Lower lobe of right lung (tissue), 2 donors: Measurements from ENCODE around the gene NPRL2. TPM values are rescaled to one million over a fixed set of nuclear protein-coding genes. Genes with fewer than 3 reads are reported as not detected.

Experiments
- ATAC-seq, 2 donors: fragments of 200-7000 bp; cut with Tn5 transposase; one replicate each; pipeline ENCODE4 v1.9.1; 2020 to 2022; ENCODE audit warnings: mild to moderate bottlenecking in 2 of 2, moderate library complexity in 2 of 2
- DNase-seq: peaks from one replicate; pipeline ENCODE4 v3.0.0-alpha.2; 2020
- H3K27ac ChIP-seq: fragments of 200-600 bp; one replicate; pipeline ENCODE4 v1.8.0; 2022
- H3K27me3 ChIP-seq: fragments of 200-600 bp; one replicate; pipeline ENCODE4 v1.8.0; 2022; ENCODE audit warnings: low read depth
- H3K36me3 ChIP-seq: fragments of 200-600 bp; one replicate; pipeline ENCODE4 v1.8.0; 2022; ENCODE audit warnings: mild to moderate bottlenecking
- H3K4me1 ChIP-seq: fragments of 200-600 bp; one replicate; pipeline ENCODE4 v1.8.0; 2022
- H3K4me3 ChIP-seq: fragments of 200-600 bp; one replicate; pipeline ENCODE4 v1.8.0; 2022; ENCODE audit warnings: mild to moderate bottlenecking
- H3K9me3 ChIP-seq: fragments of 200-600 bp; one replicate; pipeline ENCODE4 v1.8.0; 2022
- intact Hi-C: fragments of 100-400 bp; cut with DNase I; formaldehyde crosslinking; loops from one replicate; pipeline ENCODE4 v1.11.0; 2022
- total RNA-seq: library from RNA; stranded (reverse); fragmentation: NEBNext Ultra II Directional; extraction: Animal tissue kit (Norgen Biotek cat#: 25700); gene quantifications from one replicate; pipeline ENCODE4 v1.2.1, GENCODE V29; 2021
- TF ChIP-seq, protein P1 (sequence below): fragments of 200-600 bp; IDR thresholded peaks from one replicate; pipeline ENCODE4 v1.8.0; 2022; ENCODE audit warnings: antibody characterized with exemption, mild to moderate bottlenecking
- donor health status: DM: no; HTN: yes; CAD: no; lungs with severe emphysema.

The NPRL2 gene
- total RNA-seq, 1 donor from 2014 or later = 17.7 TPM

GRCh38 chr3:50390508-50391224 lies 40.1 kb upstream of the NPRL2 start:
- Histone ChIP-seq H3K36me3 (no peaks in the 10 kb centered on the region), H3K4me1 (peaks cover 13% of the 10 kb centered on the region), H3K4me3 (no peak overlapping the region), H3K9me3 (no peaks in the 10 kb centered on the region), H3K27me3 (no peaks in the 10 kb centered on the region), H3K27ac (peak overlapping the region; percentile 24)
- intact Hi-C loops = no loop called here
- peak; percentile 68 for DNase-seq
- TF ChIP-seq, protein P1, sequence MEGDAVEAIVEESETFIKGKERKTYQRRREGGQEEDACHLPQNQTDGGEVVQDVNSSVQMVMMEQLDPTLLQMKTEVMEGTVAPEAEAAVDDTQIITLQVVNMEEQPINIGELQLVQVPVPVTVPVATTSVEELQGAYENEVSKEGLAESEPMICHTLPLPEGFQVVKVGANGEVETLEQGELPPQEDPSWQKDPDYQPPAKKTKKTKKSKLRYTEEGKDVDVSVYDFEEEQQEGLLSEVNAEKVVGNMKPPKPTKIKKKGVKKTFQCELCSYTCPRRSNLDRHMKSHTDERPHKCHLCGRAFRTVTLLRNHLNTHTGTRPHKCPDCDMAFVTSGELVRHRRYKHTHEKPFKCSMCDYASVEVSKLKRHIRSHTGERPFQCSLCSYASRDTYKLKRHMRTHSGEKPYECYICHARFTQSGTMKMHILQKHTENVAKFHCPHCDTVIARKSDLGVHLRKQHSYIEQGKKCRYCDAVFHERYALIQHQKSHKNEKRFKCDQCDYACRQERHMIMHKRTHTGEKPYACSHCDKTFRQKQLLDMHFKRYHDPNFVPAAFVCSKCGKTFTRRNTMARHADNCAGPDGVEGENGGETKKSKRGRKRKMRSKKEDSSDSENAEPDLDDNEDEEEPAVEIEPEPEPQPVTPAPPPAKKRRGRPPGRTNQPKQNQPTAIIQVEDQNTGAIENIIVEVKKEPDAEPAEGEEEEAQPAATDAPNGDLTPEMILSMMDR = no peak
- peak; percentile 16 to 45 for ATAC-seq

DNA sequence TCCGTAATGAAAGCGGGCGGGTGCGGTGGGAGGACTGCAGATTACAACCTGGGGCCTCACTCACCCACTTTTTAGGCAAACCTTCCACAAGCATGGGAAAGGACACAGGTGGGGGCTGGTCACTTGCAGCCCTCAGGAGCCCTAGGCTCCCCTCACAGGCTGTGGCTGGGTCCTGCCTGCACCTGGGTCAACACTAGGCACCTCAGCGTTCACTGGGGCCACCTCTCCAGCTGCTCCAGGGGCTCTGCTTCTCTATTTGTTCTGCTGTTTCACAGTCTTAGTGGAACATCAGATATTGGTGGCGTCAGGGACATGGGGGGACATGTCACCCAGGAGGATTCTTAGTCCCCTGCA lies 38.8 kb upstream of the NPRL2 start:
- Histone ChIP-seq H3K4me1 (peaks cover 13% of the 10 kb centered on the region), H3K4me3 (no peak overlapping the region)

GRCh38 chr3:50388720-50389413 lies 38.3 kb upstream of the NPRL2 start:
- ATAC-seq (no peak), DNase-seq (no peak)
- Histone ChIP-seq H3K27me3 (no peaks in the 10 kb centered on the region), H3K9me3 (no peaks in the 10 kb centered on the region), H3K27ac (no peak overlapping the region), H3K36me3 (no peaks in the 10 kb centered on the region), H3K4me1 (peaks cover 13% of the 10 kb centered on the region), H3K4me3 (no peak overlapping the region)
- intact Hi-C loops = no loop called here
- TF ChIP-seq, protein P1 = no peak

More for the DNA sequence above, 38.8 kb upstream of the NPRL2 start:
- Histone ChIP-seq H3K9me3 (no peaks in the 10 kb centered on the region), H3K36me3 (no peaks in the 10 kb centered on the region), H3K27ac (no peak overlapping the region), H3K27me3 (no peaks in the 10 kb centered on the region)
- intact Hi-C loops = no loop called here
- DNase-seq = no peak
- TF ChIP-seq, protein P1 = no peak
- no peak for ATAC-seq

GRCh38 chr3:50388016-50388719 lies 37.6 kb upstream of the NPRL2 start:
- H3K9me3 ChIP-seq = no peaks in the 10 kb centered on the region
- H3K36me3 ChIP-seq = peaks cover 1% of the 10 kb centered on the region
- H3K27me3 ChIP-seq = no peaks in the 10 kb centered on the region
- ATAC-seq (no peak), DNase-seq (no peak)
- intact Hi-C loops = no loop called here
- TF ChIP-seq, protein P1 = no peak
- H3K4me3 ChIP-seq = no peak overlapping the region
- H3K27ac ChIP-seq = no peak overlapping the region
- peaks cover 13% of the 10 kb centered on the region for H3K4me1 ChIP-seq

GRCh38 chr3:50385754-50386153 lies 35.2 kb upstream of the NPRL2 start:
- peaks cover 6% of the 10 kb centered on the region for H3K4me1 ChIP-seq

More at GRCh38 chr3:50385754-50386153, 35.2 kb upstream of the NPRL2 start:
- H3K9me3 ChIP-seq = no peaks in the 10 kb centered on the region
- H3K36me3 ChIP-seq = peaks cover 3% of the 10 kb centered on the region
- intact Hi-C loops = no loop called here
- ATAC-seq (no peak), DNase-seq (no peak)
- H3K27ac ChIP-seq = no peak overlapping the region
- H3K27me3 ChIP-seq = no peaks in the 10 kb centered on the region
- TF ChIP-seq, protein P1 = no peak
- no peak overlapping the region for H3K4me3 ChIP-seq
